ENCODE results near the gene ADGRG7. TPM values are rescaled to one million over a fixed set of nuclear protein-coding genes. Genes with fewer than 3 reads are reported as not detected.

ADGRG7 gene
- total and polyA plus RNA-seq, 9 of the 15 experiments (the other 6 are each of a cell fraction or from before 2014, with no cell fraction given) = 0.03 TPM; not detected in 7

DNA sequence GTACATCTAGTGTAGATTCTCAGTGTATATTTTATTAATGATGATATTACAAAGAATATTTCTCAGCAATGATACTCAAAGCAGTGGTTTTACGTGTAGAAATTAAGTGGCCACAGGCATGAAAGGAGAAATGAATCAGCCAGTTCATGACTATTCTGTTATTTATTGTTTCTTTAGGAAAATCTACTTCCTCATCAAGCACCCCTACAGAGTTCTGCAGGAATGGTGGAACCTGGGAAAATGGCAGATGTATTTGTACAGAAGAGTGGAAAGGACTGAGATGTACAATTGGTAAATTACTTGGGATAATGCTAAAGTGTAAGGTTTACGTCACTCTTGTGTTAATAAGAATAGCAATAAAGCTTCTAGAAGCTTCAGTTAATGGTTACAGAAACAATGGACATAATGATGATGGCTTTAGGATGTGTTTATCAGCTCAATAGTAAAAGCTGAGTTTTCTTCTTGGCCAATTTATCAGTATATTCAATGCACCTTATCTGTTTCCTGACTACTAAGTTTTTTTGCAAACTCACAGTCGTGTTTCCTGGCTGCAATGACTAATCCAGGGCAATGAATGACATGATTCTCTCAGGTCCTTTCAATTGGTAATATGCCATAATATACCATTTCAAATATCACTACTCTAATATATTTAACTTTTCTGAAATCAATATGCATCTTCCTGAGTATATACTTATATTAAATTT lies 20.2 kb downstream of the ADGRG7 start (continued):
- TF ChIP-seq ZNF778 (CRISPR knock-in tag; IDR thresholded peaks at IDR 0.05) (no peak), JUN (IDR thresholded peaks at IDR 0.05; ENCODE audit: borderline replicate concordance, low read depth, low read length) (no peak), JUN (CRISPR knock-in tag; IDR thresholded peaks at IDR 0.05; ENCODE audit: borderline replicate concordance) (no peak), MEIS2 (IDR thresholded peaks at IDR 0.05; ENCODE audit: partially characterized antibody) (peak; percentile 62), NR4A1 (CRISPR knock-in tag; IDR thresholded peaks at IDR 0.05) (no peak), NR4A1 (tag; IDR thresholded peaks at IDR 0.05) (no peak), NCOR1 (IDR thresholded peaks at IDR 0.05) (peak; percentile 65), ZBTB7A (IDR thresholded peaks at IDR 0.05; ENCODE audit: borderline replicate concordance, control insufficient read depth, low read depth, low read length) (no peak), RBM34 (IDR thresholded peaks at IDR 0.05; ENCODE audit: borderline replicate concordance, insufficient read depth, low read length) (no peak), C11orf30 (IDR thresholded peaks at IDR 0.05; ENCODE audit: low read depth) (peak; percentile 81), TCF3 (CRISPR knock-in tag; IDR thresholded peaks at IDR 0.05) (peak; percentile 64), PKNOX1 (IDR thresholded peaks at IDR 0.05) (peak; percentile 36; the same call in 1 of the 2 replicates), DPF2 (IDR thresholded peaks at IDR 0.05) (peak; percentile 89), CHD1 (IDR thresholded peaks at IDR 0.05; ENCODE audit: low read length) (no peak), CBX5 (IDR thresholded peaks at IDR 0.05; ENCODE audit: borderline replicate concordance, low read depth) (no peak), KLF16 (IDR thresholded peaks at IDR 0.05) (peak; percentile 10; the same call in 1 of the 2 replicates), MAFF (IDR thresholded peaks at IDR 0.05; ENCODE audit: low read length) (peak; percentile 61; the same call in 1 of the 2 replicates), PHF20 (IDR thresholded peaks at IDR 0.05; ENCODE audit: partially characterized antibody) (no peak), ZBTB1 (CRISPR knock-in tag; IDR thresholded peaks at IDR 0.05; ENCODE audit: borderline replicate concordance, low read depth) (no peak), RBBP5 (IDR thresholded peaks at IDR 0.05; ENCODE audit: borderline replicate concordance, insufficient read depth, low read length, poor library complexity, severe bottlenecking) (no peak)
- TF ChIP-seq, protein P1, sequence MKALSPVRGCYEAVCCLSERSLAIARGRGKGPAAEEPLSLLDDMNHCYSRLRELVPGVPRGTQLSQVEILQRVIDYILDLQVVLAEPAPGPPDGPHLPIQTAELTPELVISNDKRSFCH (CRISPR knock-in tag; IDR thresholded peaks at IDR 0.05) = no peak
- TF ChIP-seq, protein P1 (tag; IDR thresholded peaks at IDR 0.05) = no peak
- TF ChIP-seq, protein P2, sequence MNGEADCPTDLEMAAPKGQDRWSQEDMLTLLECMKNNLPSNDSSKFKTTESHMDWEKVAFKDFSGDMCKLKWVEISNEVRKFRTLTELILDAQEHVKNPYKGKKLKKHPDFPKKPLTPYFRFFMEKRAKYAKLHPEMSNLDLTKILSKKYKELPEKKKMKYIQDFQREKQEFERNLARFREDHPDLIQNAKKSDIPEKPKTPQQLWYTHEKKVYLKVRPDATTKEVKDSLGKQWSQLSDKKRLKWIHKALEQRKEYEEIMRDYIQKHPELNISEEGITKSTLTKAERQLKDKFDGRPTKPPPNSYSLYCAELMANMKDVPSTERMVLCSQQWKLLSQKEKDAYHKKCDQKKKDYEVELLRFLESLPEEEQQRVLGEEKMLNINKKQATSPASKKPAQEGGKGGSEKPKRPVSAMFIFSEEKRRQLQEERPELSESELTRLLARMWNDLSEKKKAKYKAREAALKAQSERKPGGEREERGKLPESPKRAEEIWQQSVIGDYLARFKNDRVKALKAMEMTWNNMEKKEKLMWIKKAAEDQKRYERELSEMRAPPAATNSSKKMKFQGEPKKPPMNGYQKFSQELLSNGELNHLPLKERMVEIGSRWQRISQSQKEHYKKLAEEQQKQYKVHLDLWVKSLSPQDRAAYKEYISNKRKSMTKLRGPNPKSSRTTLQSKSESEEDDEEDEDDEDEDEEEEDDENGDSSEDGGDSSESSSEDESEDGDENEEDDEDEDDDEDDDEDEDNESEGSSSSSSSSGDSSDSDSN (IDR thresholded peaks at IDR 0.05; ENCODE audit: borderline replicate concordance in 1 of 2, low read depth in 2 of 2, low read length in 2 of 2) = no peak
